ENCODE measurements around the gene TNKS1BP1. TPM values are rescaled to one million over a fixed set of nuclear protein-coding genes. Genes with fewer than 3 reads are reported as not detected.

The TNKS1BP1 gene
- total RNA-seq, 1 experiment from 2014 or later = 94.6 TPM

DNA sequence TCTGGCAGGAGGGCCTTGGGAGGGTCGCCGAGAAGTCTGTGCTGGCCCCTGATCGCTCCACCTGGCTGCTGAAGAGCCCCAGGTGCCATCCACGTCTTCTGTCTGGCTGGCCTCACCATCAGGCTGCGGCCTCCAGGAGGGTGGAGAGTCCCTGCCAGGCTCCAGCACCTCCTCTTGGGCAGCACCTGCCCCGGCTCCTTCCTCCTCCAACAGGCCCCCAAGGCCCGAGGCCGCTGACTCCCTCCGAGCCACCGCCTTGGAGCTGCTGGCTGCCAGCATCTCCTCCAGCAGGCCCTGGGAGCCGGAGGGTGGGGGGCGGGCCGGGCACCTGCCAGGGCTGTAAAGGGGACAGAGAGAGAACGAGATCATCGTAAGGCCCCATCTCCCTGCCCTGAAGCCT lies 22.3 kb downstream of the TNKS1BP1 start:
- no peak for ATAC-seq
- H3K36me3 ChIP-seq (ENCODE audit: control insufficient read depth, insufficient read depth, low read length) = no peaks in the 10 kb centered on the region
- TF ChIP-seq TCF7L2 (IDR thresholded peaks at IDR 0.05; ENCODE audit: low read depth, low read length) (no peak), SIN3A (IDR thresholded peaks at IDR 0.05; ENCODE audit: borderline replicate concordance, insufficient read depth, low read depth, low read length) (no peak), POLR2AphosphoS5 (IDR thresholded peaks at IDR 0.05; ENCODE audit: low read depth, low read length) (no peak)
- TF ChIP-seq, protein P1, sequence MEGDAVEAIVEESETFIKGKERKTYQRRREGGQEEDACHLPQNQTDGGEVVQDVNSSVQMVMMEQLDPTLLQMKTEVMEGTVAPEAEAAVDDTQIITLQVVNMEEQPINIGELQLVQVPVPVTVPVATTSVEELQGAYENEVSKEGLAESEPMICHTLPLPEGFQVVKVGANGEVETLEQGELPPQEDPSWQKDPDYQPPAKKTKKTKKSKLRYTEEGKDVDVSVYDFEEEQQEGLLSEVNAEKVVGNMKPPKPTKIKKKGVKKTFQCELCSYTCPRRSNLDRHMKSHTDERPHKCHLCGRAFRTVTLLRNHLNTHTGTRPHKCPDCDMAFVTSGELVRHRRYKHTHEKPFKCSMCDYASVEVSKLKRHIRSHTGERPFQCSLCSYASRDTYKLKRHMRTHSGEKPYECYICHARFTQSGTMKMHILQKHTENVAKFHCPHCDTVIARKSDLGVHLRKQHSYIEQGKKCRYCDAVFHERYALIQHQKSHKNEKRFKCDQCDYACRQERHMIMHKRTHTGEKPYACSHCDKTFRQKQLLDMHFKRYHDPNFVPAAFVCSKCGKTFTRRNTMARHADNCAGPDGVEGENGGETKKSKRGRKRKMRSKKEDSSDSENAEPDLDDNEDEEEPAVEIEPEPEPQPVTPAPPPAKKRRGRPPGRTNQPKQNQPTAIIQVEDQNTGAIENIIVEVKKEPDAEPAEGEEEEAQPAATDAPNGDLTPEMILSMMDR (IDR thresholded peaks at IDR 0.05) = no peak
- TF ChIP-seq, protein P2, sequence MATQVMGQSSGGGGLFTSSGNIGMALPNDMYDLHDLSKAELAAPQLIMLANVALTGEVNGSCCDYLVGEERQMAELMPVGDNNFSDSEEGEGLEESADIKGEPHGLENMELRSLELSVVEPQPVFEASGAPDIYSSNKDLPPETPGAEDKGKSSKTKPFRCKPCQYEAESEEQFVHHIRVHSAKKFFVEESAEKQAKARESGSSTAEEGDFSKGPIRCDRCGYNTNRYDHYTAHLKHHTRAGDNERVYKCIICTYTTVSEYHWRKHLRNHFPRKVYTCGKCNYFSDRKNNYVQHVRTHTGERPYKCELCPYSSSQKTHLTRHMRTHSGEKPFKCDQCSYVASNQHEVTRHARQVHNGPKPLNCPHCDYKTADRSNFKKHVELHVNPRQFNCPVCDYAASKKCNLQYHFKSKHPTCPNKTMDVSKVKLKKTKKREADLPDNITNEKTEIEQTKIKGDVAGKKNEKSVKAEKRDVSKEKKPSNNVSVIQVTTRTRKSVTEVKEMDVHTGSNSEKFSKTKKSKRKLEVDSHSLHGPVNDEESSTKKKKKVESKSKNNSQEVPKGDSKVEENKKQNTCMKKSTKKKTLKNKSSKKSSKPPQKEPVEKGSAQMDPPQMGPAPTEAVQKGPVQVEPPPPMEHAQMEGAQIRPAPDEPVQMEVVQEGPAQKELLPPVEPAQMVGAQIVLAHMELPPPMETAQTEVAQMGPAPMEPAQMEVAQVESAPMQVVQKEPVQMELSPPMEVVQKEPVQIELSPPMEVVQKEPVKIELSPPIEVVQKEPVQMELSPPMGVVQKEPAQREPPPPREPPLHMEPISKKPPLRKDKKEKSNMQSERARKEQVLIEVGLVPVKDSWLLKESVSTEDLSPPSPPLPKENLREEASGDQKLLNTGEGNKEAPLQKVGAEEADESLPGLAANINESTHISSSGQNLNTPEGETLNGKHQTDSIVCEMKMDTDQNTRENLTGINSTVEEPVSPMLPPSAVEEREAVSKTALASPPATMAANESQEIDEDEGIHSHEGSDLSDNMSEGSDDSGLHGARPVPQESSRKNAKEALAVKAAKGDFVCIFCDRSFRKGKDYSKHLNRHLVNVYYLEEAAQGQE (IDR thresholded peaks at IDR 0.05; ENCODE audit: insufficient read depth in 1 of 2, low read depth in 2 of 2, low read length in 1 of 2) = no peak
- no peak overlapping the region for H3K4me3 ChIP-seq (ENCODE audit: low read depth in 2 of 2, low read length in 2 of 2)
- no peaks in the 10 kb centered on the region for H3K27me3 ChIP-seq (ENCODE audit: control insufficient read depth, insufficient read depth, low read length)
- H3K4me1 ChIP-seq (ENCODE audit: control insufficient read depth, insufficient read depth, low read length) = peaks cover 3% of the 10 kb centered on the region; the same call in 1 of the 2 replicates
- POLR2A ChIA-PET = no interaction called here
- CTCF ChIA-PET = no interaction called here
- DNase-seq (ENCODE audit: low read depth, low spot score) = no peak
- BruUV-seq (replicated peaks) = no TSS peak
- intact Hi-C loops (cut with micrococcal nuclease; ENCODE audit: unreplicated experiment) (no loop called here), in situ Hi-C loops (cut with HindIII; ENCODE audit: low pct_unique_long_range_greater_than_20kb, low sequenced_read_pairs) (no loop called here)
- peaks cover 4% of the 10 kb centered on the region; the same call in 1 of the 2 replicates for H3K9me3 ChIP-seq (ENCODE audit: control insufficient read depth, insufficient read depth, low read depth, low read length)
- H3K27ac ChIP-seq (ENCODE audit: low read length) = no peak overlapping the region

DNA sequence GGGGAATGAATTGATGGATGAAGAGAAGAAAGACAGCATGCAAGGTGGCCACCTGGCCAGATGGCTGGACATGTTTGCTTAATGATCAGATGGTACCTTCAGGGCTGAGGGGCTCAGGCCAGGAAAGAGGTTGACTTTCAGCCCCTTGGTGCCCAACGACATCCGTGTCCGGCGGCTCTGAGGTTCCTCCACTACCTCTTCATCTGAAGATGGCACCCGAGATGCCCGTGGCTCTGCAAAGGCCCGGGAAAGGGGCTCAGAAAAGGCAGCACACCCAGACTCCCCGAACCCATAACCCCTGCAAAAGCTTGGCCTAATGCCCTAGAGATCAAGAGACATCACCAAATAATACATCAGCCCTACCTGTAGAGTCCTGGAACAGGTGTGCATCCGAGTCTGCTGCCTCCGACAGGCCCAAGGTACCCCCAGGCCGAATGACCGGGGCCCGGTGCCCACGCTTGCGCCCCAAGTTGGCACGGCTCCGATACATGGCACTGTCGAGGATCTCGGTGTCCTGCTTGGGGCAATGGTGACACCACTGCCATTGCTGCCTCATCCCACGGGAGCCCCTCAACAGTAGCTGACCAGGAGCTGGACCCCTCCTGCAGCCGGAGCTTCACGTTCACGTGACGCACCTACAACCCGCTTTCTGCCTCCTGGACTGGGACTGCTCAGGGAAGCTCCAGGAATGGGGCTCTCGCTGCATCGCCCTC lies 22.9 kb downstream of the TNKS1BP1 start:
- Histone ChIP-seq H3K27ac (ENCODE audit: low read length) (no peak overlapping the region), H3K27me3 (ENCODE audit: control insufficient read depth, insufficient read depth, low read length) (no peaks in the 10 kb centered on the region), H3K36me3 (ENCODE audit: control insufficient read depth, insufficient read depth, low read length) (no peaks in the 10 kb centered on the region), H3K4me3 (ENCODE audit: low read depth in 2 of 2, low read length in 2 of 2) (no peak overlapping the region), H3K9me3 (ENCODE audit: control insufficient read depth, insufficient read depth, low read depth, low read length) (peaks cover 4% of the 10 kb centered on the region; the same call in 1 of the 2 replicates), H3K4me1 (ENCODE audit: control insufficient read depth, insufficient read depth, low read length) (peaks cover 3% of the 10 kb centered on the region; the same call in 1 of the 2 replicates)
- no TSS peak for BruUV-seq (replicated peaks)
- intact Hi-C loops (cut with micrococcal nuclease; ENCODE audit: unreplicated experiment) (no loop called here), in situ Hi-C loops (cut with HindIII; ENCODE audit: low pct_unique_long_range_greater_than_20kb, low sequenced_read_pairs) (no loop called here)
- DNase-seq (ENCODE audit: low read depth, low spot score) (no peak), ATAC-seq (no peak)
- POLR2A ChIA-PET = no interaction called here
- TF ChIP-seq POLR2AphosphoS5 (IDR thresholded peaks at IDR 0.05; ENCODE audit: low read depth, low read length) = no peak
- TF ChIP-seq, protein P1 (IDR thresholded peaks at IDR 0.05) = no peak
- TF ChIP-seq, protein P2 (IDR thresholded peaks at IDR 0.05; ENCODE audit: insufficient read depth in 1 of 2, low read depth in 2 of 2, low read length in 1 of 2) = no peak
- TF ChIP-seq SIN3A (IDR thresholded peaks at IDR 0.05; ENCODE audit: borderline replicate concordance, insufficient read depth, low read depth, low read length) = no peak
- no peak for TF ChIP-seq TCF7L2 (IDR thresholded peaks at IDR 0.05; ENCODE audit: low read depth, low read length)
- CTCF ChIA-PET = no interaction called here
